ENCODE results near the gene PPP1R13B.

DNA sequence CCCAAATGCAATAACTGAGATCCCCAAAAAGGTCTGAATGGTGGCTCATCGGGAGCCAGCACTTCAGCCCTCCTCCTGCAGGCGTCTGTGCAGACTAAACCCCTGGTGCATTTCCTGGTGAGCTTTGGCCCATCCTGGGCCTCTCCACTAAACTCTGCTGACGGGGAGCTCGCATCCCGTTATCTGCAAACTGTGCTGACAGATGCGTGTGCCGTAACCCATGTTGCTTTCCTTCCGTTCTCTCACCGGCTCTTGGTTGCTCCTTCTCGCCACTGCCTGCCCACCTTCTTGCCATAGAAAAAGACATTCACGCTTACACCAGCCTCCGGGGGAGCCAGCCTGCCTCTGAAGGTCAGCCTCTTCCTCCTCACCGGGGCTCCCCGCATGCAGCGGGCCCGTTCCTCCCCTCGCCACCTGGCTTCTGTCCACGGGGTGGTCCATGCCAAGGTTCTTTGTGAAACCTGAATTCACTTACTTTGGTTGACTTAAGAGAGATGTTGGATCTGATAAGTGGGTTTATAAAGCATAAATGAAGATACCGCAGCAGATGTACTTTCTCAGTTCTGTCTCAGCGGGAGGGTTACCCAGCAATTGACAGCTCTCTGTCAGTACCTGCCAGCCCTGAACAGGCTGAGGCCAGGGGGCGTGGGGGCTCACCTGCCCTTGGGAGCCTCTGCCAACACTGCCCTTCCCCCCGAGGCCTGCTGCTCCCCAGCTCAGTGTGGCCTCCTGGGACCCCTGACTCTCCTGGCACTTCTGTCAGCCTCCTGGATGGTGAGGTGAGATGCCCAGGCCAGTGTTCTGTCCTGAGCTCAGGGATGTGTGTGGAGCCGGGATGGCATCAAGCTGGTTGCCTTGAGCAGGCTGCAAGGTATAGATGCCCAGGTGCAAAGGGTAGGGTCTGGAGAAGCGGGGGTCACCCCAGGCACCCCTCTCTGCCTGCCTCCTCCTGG lies 117.6 kb downstream of the PPP1R13B start:
- TF ChIP-seq ZNF274 (IDR thresholded peaks at IDR 0.05; ENCODE audit: low read depth, low read length), result no peak
- TF ChIP-seq YY1 (IDR thresholded peaks at IDR 0.05; ENCODE audit: insufficient read depth, insufficient read length), result no peak
- no peak for TF ChIP-seq SUZ12 (IDR thresholded peaks at IDR 0.05; ENCODE audit: extremely low read depth, insufficient read depth, insufficient read length)
